GF-D8 (cell line): ENCODE results near the gene ASTN1.

Source experiments
- DNase-seq: peaks from one replicate; lab custom pipeline; 2025; lab: John Stamatoyannopoulos, UW

ASTN1 gene

GRCh38 chr1:177035586-177035985, 128.9 kb downstream of the ASTN1 start:
- no peak for DNase-seq

- no peak for DNase-seq
These were observed 130.9 kb downstream of the ASTN1 start for GRCh38 chr1:177033628-177034027.

GRCh38 chr1:177032434-177032833, 132.1 kb downstream of the ASTN1 start:
- DNase-seq = no peak

- DNase-seq = no peak
These were observed 139.9 kb downstream of the ASTN1 start for GRCh38 chr1:177024623-177025022.

GRCh38 chr1:177023726-177024125, 140.8 kb downstream of the ASTN1 start:
- DNase-seq = no peak

- no peak for DNase-seq
These were observed 141.3 kb downstream of the ASTN1 start for GRCh38 chr1:177023249-177023648.

GRCh38 chr1:177021687-177022086, 142.8 kb downstream of the ASTN1 start:
- no peak for DNase-seq

GRCh38 chr1:177020851-177021589, 143.5 kb downstream of the ASTN1 start:
- no peak for DNase-seq

GRCh38 chr1:177017287-177017852, 147.1 kb downstream of the ASTN1 start:
- no peak for DNase-seq

- DNase-seq = no peak
These were observed 150.2 kb downstream of the ASTN1 start for GRCh38 chr1:177014325-177014724.

- no peak for DNase-seq
These were observed 152.1 kb downstream of the ASTN1 start for GRCh38 chr1:177012342-177012925.

- no peak for DNase-seq
These were observed 153.0 kb downstream of the ASTN1 start for GRCh38 chr1:177011508-177011907.

GRCh38 chr1:177010211-177010825, 154.2 kb downstream of the ASTN1 start:
- no peak for DNase-seq

- DNase-seq = no peak
These were observed 155.9 kb downstream of the ASTN1 start for GRCh38 chr1:177008653-177009052.

GRCh38 chr1:177007437-177008161, 156.9 kb downstream of the ASTN1 start:
- DNase-seq = no peak

GRCh38 chr1:177002891-177003290, 161.6 kb downstream of the ASTN1 start:
- no peak for DNase-seq

GRCh38 chr1:177001556-177001955, 163.0 kb downstream of the ASTN1 start:
- DNase-seq = no peak

GRCh38 chr1:176998183-176998795, 166.2 kb downstream of the ASTN1 start:
- no peak for DNase-seq

- DNase-seq = no peak
These were observed 167.9 kb downstream of the ASTN1 start for GRCh38 chr1:176996456-176997090.

GRCh38 chr1:176994931-176995596, 169.4 kb downstream of the ASTN1 start:
- DNase-seq = no peak

GRCh38 chr1:176993587-176993986, 170.9 kb downstream of the ASTN1 start:
- DNase-seq = no peak
